HPDE6-E6E7 (cell line): ENCODE measurements around the gene HLA-E.
"Not testable (repeated sequence)": the region's sequence is repeated elsewhere in the genome, so short reads cannot be mapped to it uniquely, and the experiment has no call there.

Experiments used
- DNase-seq: peaks from one replicate; pipeline ENCODE4 v3.0.0; 2011; ENCODE audit warnings: missing footprints; ENCODE audit errors: extremely low spot score

HLA-E gene

GRCh38 chr6:30489081-30490025 lies at the start of gene HLA-E:
HLA-E (plus strand) TSS chr6:30489509; CDS start chr6:30489532, 23 bp downstream.
- peak; percentile 94 for DNase-seq

DNA sequence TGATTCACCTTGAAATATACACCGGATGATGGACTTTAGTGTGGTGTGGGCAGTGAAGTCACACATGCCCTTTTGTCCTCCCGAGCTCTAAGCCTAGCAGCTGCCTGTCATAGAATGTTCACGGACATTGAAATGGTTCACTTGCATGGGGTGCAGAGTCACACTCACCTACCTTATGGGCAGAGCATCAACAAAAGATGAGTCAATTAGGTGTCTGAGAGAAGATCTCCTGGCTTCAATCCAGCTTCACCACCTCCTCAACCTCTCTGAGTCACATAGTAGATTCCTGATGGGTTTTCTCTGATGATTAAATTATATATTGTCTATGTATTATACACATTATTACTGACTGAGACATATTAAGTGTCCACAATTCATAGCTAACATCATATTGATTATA lies 48.1 kb upstream of the HLA-E start:
- peak; percentile 67 for DNase-seq

- no peak for DNase-seq
Observed at GRCh38 chr6:30443657-30444450, 45.5 kb upstream of the HLA-E start.

DNA sequence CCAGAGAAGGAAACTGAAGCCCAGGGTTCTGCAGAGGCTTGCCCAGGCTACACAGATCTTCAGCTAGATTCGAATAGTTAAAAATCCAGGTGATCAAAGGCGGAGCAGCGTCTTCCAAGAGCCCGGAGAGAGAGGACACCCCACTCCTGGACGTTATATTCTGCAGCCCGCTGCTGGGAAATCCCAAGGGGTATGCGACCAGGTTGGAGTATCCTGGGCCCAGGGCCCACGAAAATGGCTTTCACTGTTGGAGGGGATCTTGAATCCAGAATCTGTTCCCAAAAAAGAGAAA lies 44.9 kb upstream of the HLA-E start:
- DNase-seq: no peak

- DNase-seq: no peak
Observed at GRCh38 chr6:30446259-30446658, 43.0 kb upstream of the HLA-E start.

DNA sequence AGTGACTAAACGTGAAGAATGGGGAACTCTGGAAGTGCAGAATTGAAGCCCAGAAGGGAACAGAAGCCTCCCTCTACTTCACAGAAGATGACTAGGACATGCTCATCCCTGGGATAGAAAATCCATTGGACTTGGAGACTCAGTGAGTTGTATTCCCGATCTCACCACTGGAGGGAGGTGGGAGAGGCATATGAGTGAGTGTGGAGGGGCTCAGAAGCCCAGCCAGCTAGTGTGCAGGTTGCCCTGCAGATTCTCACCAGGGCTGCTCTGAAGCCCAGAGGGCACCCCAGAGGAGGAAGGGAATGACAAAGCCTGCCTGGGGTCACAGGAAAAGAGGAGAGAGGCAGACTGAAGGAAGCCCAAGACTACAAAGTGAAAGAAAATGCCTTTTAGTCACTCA lies 42.1 kb upstream of the HLA-E start:
- DNase-seq: no peak

GRCh38 chr6:30450548-30450908 lies 38.8 kb upstream of the HLA-E start:
- DNase-seq: no peak

DNA sequence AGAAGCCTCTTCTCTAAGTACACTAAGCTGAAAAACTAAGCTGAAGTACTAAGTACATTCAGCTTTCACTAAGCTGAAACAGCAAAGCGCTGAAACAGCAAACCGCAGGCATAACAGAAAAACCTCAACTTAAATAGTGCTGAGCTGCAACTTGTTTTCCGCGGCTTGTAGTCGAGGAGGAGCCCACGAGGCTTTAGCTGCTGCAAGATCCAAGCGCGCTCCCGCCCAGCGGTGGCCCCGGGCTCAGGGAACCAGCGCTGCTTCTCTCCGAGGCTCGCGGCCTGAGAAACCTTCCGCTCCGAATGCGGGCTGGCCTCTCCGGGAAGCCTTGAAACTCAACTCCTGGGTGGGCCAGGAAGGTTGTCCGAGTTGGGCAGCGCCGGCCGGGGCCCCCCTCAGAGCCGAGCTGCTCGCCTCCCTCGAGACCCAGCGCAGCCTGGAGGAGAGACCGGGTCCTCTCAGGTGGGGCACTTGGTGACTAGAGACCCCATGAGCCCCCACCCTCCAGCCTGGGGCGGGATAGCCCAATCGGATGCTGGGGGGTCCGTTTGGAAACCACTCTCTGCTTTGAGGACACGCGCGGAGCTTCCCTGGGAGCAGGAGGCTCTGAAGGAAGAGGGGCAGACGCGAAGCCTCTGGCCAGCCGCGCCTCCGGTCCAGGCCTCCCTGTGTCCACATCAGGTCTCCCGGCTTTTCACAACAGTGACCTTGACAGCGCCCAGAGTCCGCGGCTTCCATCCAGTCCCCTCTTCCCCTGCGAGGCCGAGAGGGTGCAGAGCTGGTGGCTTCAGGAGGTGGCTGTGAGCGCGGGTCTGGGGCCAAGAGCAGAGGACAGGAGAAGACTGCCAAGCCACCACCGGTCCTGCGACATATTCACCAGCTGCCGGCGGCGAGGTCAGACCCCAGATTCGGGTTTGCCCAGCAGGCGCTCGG lies 38.1 kb upstream of the HLA-E start:
- DNase-seq: no peak

GRCh38 chr6:30452736-30453507 lies 36.4 kb upstream of the HLA-E start:
- no peak for DNase-seq

DNA sequence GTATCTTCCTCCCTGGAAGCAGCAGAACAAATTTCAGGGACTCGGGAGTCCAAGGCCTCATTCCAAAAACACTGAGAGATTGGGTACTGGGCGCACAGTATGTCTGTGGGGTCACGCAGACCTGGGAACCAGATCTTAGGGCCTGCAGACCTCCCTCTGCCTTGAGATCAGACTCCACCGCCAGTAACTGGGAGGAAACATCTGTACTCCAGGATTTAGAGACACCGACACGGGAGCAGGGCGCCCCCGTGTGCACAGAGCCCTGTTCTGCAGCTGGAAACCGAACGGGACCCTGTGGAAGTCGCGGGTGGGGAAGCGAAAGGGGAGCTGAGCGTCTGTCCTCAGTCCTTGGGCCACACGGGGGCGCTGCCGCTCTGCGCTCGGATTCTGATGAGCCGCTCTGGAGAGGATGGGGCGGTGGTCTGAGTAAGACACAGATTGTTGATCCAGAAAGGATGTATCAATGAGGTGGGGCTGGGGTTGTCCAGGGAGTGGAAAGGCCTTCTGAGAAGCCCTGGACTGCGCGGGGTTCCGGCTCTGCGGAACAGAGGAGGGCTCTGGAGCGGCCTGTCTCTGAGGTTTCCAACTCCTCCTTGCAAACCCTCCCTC lies 35.7 kb upstream of the HLA-E start:
- DNase-seq: peak; percentile 88

GRCh38 chr6:30459145-30459544 lies 30.2 kb upstream of the HLA-E start:
- DNase-seq: no peak

GRCh38 chr6:30461055-30461454 lies 28.3 kb upstream of the HLA-E start:
- DNase-seq: no peak

DNA sequence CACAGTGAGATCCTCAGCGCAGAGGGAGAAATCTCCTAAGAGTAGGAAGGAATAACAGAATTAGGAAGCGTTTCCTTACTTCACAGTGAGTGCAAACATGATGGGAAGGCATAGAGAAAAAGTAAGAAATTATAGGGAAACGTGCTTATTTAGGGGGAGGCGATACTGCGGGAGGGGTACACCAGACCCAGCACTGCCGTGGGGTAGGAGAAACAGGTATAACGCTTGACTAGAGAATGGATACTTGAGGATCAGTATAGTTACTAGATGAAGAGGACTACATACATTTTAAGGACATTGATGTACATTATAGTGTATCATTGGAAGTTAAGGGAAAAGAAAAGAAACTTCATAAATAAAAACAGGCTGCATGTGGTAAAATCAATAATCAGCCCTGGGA lies 26.8 kb upstream of the HLA-E start:
- no peak for DNase-seq

GRCh38 chr6:30463242-30463641 lies 26.1 kb upstream of the HLA-E start:
- no peak for DNase-seq

GRCh38 chr6:30463651-30464618 lies 25.4 kb upstream of the HLA-E start:
- no peak for DNase-seq

DNA sequence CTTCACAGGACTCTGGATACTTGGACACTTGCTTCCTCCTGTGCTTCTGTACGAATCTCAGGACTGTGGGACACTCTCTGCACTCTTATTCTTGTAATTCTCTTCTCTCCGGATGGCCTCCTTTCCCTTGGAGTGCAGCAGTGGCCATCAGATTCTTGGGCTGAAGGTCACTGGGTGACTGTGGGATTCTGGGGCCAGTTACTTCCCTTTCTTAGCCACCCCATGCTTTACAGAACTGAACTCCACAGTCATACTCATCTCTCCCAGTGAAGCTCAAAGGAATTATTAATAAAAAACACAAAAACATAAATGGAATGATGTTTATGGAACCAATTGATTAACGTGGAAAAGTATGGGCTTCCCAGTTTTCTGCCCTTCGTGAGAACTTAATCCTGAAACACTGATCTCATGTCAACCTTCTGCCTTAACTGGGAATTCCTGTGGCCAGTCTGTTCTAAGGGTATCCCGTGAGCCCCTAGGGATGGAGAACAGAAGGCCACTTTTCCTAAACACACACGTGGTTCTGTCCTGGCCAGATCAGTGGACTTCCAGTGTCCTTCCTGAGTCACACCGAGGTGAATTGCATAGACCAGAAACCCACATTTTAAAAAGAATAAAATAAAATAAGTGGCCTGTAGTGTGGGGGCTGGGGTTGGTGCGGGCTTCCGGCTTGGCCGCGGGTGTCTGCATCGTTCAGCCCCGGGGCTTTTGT lies 23.6 kb upstream of the HLA-E start:
- no peak for DNase-seq

DNA sequence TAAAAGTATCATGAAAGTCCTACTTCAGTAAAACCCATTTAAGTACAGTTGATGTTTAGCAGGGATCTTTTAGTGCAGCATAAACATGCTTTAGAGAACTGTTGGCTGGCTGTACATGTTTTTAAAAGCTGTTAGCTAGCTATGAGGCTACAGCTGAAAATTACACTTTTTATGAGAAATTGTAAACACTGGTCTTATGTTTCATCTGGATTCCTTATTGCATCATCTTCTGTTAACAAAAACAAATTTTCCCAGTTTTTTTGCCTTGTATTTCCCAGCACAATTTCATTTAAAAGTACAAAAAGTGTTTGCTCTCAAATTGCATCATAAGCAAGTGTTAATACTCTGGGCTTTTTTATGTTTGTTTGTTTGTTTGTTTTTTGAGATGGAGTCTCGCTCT lies 18.3 kb upstream of the HLA-E start:
- no peak for DNase-seq

- not testable (repeated sequence) for DNase-seq
Observed at GRCh38 chr6:30475116-30475515, 14.2 kb upstream of the HLA-E start.
